Keratinocyte (primary cell): Measurements from ENCODE around the gene RNF151.

Source experiments
- EZH2 ChIP-seq: IDR thresholded peaks from one replicate; pipeline ENCODE4 v1.6.1; 2012; ENCODE audit warnings: inconsistent platforms, mild to moderate bottlenecking, low read length, moderate library complexity
- TF ChIP-seq, protein P1 (sequence below), 3 experiments: IDR thresholded peaks in 1 of 3; conservative IDR thresholded peaks in 1 of 3; optimal IDR thresholded peaks in 1 of 3; 2 replicates in 2 of 3; 3 replicates in 1 of 3; pipeline versions ENCODE3 to v1.5.1; 2011; ENCODE audit warnings: low read length in 3 of 3, mild to moderate bottlenecking in 3 of 3, moderate library complexity in 2 of 3, control low read depth in 1 of 3, inconsistent platforms in 1 of 3; ENCODE audit not compliant: insufficient read depth in 2 of 3; ENCODE audit errors: extremely low read depth in 1 of 3

DNA sequence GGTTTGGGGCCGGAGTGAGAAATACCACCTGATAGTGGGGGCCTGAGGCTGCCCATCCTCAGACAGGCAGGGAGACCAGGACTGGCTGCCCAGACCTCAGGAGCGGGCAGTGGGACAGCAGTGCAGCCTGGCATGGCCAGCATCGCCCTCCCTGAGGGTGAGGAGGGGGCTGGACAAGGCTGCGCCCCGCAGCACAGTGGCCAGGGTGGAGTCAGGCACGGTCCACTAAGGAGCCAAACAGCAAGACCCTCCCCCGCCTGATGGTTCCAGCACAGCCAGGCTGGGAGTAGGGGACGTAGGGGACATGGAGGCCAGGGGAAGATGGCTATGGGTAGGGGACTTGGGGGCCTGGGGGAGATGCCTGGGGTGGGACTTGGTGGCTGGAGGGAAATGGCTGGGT lies 39.7 kb downstream of the RNF151 start:
- TF ChIP-seq, protein P1, sequence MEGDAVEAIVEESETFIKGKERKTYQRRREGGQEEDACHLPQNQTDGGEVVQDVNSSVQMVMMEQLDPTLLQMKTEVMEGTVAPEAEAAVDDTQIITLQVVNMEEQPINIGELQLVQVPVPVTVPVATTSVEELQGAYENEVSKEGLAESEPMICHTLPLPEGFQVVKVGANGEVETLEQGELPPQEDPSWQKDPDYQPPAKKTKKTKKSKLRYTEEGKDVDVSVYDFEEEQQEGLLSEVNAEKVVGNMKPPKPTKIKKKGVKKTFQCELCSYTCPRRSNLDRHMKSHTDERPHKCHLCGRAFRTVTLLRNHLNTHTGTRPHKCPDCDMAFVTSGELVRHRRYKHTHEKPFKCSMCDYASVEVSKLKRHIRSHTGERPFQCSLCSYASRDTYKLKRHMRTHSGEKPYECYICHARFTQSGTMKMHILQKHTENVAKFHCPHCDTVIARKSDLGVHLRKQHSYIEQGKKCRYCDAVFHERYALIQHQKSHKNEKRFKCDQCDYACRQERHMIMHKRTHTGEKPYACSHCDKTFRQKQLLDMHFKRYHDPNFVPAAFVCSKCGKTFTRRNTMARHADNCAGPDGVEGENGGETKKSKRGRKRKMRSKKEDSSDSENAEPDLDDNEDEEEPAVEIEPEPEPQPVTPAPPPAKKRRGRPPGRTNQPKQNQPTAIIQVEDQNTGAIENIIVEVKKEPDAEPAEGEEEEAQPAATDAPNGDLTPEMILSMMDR (optimal IDR thresholded peaks at IDR 0.05 in 1 of 3, IDR thresholded peaks at IDR 0.05 in 1 of 3, conservative IDR thresholded peaks at IDR 0.05 in 1 of 3; ENCODE audit: extremely low read depth in 1 of 3, insufficient read depth in 2 of 3, low read length in 3 of 3), result no peak
- no peak for TF ChIP-seq EZH2
